Left lung (tissue), 10 donors: ENCODE measurements around the gene NCBP2. TPM values are rescaled to one million over a fixed set of nuclear protein-coding genes. Genes with fewer than 3 reads are reported as not detected.

Source experiments
- ATAC-seq: fragments of 200-7000 bp; cut with Tn5 transposase; one replicate; pipeline ENCODE4 v1.9.1; 2020; ENCODE audit warnings: moderate library complexity
- DNase-seq, 4 donors: peaks; one replicate each; pipeline ENCODE4 v3.0.0-alpha.2; 2013 to 2020
- H3K27ac ChIP-seq, 2 donors: fragments of 200-600 bp; sonication (generic) in 1 of 2; one replicate each; pipeline versions ENCODE4 v1.5.0 to v1.8.0; 2020 to 2021
- H3K27me3 ChIP-seq, 2 donors: fragments of 200-600 bp; sonication (generic) in 1 of 2; one replicate each; pipeline versions ENCODE4 v1.5.0 to v1.8.0; 2020 to 2021
- H3K36me3 ChIP-seq, 2 donors: fragments of 200-600 bp; sonication (generic) in 1 of 2; one replicate each; pipeline versions ENCODE4 v1.5.0 to v1.8.0; 2020 to 2021
- H3K4me1 ChIP-seq, 2 donors: fragments of 200-600 bp; one replicate each; pipeline ENCODE4 v1.8.0; 2021
- H3K4me3 ChIP-seq, 2 donors: fragments of 200-600 bp; sonication (generic) in 1 of 2; one replicate each; pipeline versions ENCODE4 v1.5.0 to v1.8.0; 2020 to 2021; ENCODE audit warnings: mild to moderate bottlenecking in 1 of 2
- H3K9me3 ChIP-seq, 2 donors: fragments of 200-600 bp; sonication (generic) in 1 of 2; one replicate each; pipeline versions ENCODE4 v1.5.0 to v1.8.0; 2020 to 2021
- CTCF ChIP-seq, 2 donors: fragments of 200-600 bp; sonication (generic) in 1 of 2; IDR thresholded peaks; one replicate each; pipeline versions ENCODE4 v1.5.0 to v1.8.0; 2021; ENCODE audit warnings: antibody characterized with exemption in 2 of 2
- intact Hi-C, 2 donors: fragments of 100-400 bp; cut with DNase I; formaldehyde crosslinking; loops; one replicate each; pipeline versions ENCODE4 v1.11.2 to v1.14.2; 2022
- polyA plus RNA-seq, 6 donors: library from polyadenylated mRNA; unstranded; fragments of 120-200 nt; gene quantifications; one replicate each; pipeline ENCODE4 v1.2.1, GENCODE V29; 2013; ENCODE audit not compliant: insufficient read length in 6 of 6
- total RNA-seq, 2 donors: library from RNA; stranded (reverse); fragmentation: NEBNext Ultra II Directional; extraction: Animal tissue kit (Norgen Biotek cat#: 25700); gene quantifications; one replicate each; pipeline ENCODE4 v1.2.1, GENCODE V29; 2021
- donor health status: DM: no; HTN: yes; CAD: no.
- donor health status: DM: no; HTN: no; CAD: no.

The NCBP2 gene
- total and polyA plus RNA-seq, 8 donors = 56.0 to 95.9 (median 87.0) TPM

- H3K27me3 ChIP-seq = no peaks in the 10 kb centered on the region
- DNase-seq (no peak), ATAC-seq (no peak)
- H3K36me3 ChIP-seq = peaks cover 0 to 84% of the 10 kb centered on the region in 2 donors
- no peak overlapping the region for H3K27ac ChIP-seq
- H3K9me3 ChIP-seq = no peaks in the 10 kb centered on the region
- intact Hi-C loops = no loop called here
- no peak overlapping the region for H3K4me3 ChIP-seq
- TF ChIP-seq CTCF (IDR thresholded peaks at IDR 0.05) = no peak
- H3K4me1 ChIP-seq = no peaks in the 10 kb centered on the region
These were observed 11.2 kb downstream of the NCBP2 start for GRCh38 chr3:196931157-196931556.

DNA sequence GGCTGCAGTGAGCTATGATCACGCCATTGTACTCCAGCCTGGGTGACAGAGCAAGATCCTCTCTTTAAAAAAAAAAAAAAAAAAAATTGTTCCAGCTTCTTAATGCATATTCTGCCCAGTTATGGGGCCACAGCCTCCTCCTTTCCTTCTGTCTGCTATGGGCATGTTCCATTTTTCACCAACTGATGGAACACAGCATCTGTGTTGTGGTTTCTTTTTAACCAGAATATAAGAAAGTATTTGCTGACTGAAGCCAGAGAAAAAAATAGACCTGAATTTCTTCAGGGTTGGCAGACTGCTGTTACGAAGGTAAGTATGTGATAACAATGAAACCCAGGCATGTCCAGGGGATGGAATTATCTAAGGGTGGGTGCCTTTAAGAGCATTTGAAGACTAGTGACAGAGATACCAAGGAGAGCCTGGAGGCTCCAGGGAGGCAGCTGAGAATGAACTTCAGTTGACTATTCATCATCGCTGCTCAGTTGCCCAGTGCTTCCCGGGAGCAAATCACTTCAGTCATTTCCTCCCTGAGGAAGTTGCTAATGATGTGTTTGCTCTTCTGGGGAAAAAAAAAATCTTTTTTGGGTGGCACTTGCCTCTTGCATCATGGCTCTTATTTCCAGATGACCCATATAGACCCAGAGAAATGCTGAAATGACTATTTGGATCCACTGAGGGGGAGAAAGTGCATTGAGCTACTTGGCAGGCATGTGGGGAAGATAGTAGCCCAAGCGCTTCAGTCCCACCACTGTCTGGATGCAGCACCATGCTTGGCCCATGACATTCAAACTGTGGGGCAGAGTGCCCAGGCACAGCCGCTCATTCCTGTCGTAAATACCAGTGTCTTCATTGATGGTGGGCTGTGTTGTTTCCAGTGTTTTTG is 14.5 kb downstream of the NCBP2 start:
- TF ChIP-seq CTCF (IDR thresholded peaks at IDR 0.05) = no peak
- intact Hi-C loops = no loop called here
- Histone ChIP-seq H3K9me3 (no peaks in the 10 kb centered on the region), H3K36me3 (peaks cover 0 to 66% of the 10 kb centered on the region in 2 donors), H3K27ac (no peak overlapping the region), H3K4me3 (no peak overlapping the region), H3K27me3 (no peaks in the 10 kb centered on the region), H3K4me1 (no peaks in the 10 kb centered on the region)
- DNase-seq (no peak), ATAC-seq (no peak)

DNA sequence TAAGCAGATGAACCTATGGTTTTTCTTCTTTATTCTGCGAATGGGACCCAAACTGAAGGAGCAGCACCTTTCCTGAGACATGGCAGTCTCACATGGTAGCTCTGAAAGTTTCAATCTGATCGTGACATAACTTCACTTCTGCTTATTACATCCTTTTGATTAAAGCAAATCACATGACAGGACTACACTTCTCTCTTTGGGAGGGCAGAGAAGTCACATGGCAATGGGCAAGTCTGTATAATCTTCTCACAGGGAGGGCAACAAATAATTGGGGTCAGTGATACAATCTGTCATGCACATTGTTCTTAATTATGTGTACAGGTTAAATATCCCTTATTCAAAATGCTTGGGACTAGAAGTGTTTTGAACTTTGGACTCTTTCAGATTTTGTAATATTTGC is 21.6 kb downstream of the NCBP2 start:
- Histone ChIP-seq H3K4me1 (no peaks in the 10 kb centered on the region), H3K27ac (no peak overlapping the region), H3K9me3 (no peaks in the 10 kb centered on the region), H3K36me3 (peaks cover 0 to 38% of the 10 kb centered on the region in 2 donors), H3K27me3 (no peaks in the 10 kb centered on the region), H3K4me3 (no peak overlapping the region)
- no peak for TF ChIP-seq CTCF (IDR thresholded peaks at IDR 0.05)
- ATAC-seq (no peak), DNase-seq (no peak)
- intact Hi-C loops = no loop called here

- Histone ChIP-seq H3K4me1 (no peaks in the 10 kb centered on the region), H3K27me3 (no peaks in the 10 kb centered on the region), H3K4me3 (no peak overlapping the region), H3K27ac (no peak overlapping the region), H3K36me3 (peaks cover 0 to 44% of the 10 kb centered on the region in 2 donors), H3K9me3 (no peaks in the 10 kb centered on the region)
- TF ChIP-seq CTCF (IDR thresholded peaks at IDR 0.05) = no peak
- intact Hi-C loops = no loop called here
- ATAC-seq = no peak
- no peak for DNase-seq
These were observed 23.4 kb downstream of the NCBP2 start for GRCh38 chr3:196918968-196919367.

DNA sequence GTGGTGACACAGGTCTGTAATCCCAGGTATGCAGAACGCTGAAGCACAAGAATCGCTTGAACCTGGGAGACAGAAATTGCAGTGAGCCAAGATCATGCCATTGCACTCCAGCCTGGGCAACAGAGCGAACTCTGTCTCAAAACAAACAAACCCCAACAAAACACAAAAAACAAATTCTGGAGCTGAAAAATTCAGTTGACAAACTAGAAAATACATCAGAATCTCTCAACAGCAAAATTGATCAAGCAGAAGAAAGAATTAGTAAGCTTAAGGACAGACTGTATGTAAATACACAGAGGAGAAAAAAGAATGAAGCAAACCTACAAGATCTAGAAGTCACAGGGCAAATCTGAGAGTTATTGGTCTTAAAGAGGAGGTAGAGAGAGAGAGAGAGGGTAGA is 25.3 kb downstream of the NCBP2 start:
- no peaks in the 10 kb centered on the region for H3K9me3 ChIP-seq
- H3K4me3 ChIP-seq = no peak overlapping the region
- no peaks in the 10 kb centered on the region for H3K27me3 ChIP-seq
- no peak for DNase-seq
- no peak for TF ChIP-seq CTCF (IDR thresholded peaks at IDR 0.05)
- peaks cover 0 to 27% of the 10 kb centered on the region in 2 donors for H3K36me3 ChIP-seq
- ATAC-seq = no peak
- H3K27ac ChIP-seq = no peak overlapping the region
- no peaks in the 10 kb centered on the region for H3K4me1 ChIP-seq
- intact Hi-C loops = no loop called here
